ENCODE measurements around the gene SYNE1.

GRCh38 chr6:152573762-152574161 is 63.4 kb downstream of the SYNE1 start:
- TF ChIP-seq CTCF (IDR thresholded peaks at IDR 0.05): no peak
- TF ChIP-seq POLR2A (IDR thresholded peaks at IDR 0.05): no peak
